Measurements from ENCODE around the gene EVC2.

DNA sequence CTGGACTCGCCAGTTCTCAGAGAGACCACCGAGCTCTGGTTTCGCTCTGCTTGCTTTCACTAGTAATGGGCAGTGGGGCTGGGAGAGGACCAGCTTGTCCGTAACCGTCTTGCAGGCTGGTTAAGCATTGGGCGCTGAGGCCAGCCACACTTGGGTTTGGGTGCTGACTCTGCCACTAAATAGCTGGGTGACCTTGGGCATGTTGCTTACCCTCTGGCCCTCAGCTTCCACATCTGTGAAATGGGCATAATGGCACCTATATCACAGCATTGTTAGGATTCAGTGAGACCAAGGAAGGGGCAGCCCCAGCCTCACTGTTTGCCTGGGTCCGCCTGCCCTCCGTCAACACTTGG, 46.1 kb upstream of the EVC2 start:
- TF ChIP-seq EZH2phosphoT487 (IDR thresholded peaks at IDR 0.05; ENCODE audit: insufficient read depth, low read depth) (no peak), EZH2 (IDR thresholded peaks at IDR 0.05; ENCODE audit: insufficient read depth, poor library complexity, severe bottlenecking) (no peak)

All from GM23248 (cell line).